DMS79 (cell line): ENCODE results near the gene MICA.
"Not testable (repeated sequence)": the region's sequence is repeated elsewhere in the genome, so short reads cannot be mapped to it uniquely, and the experiment has no call there.

Source experiments
- DNase-seq: peaks from one replicate; lab custom pipeline; 2025; lab: John Stamatoyannopoulos, UW

Gene MICA

GRCh38 chr6:31403283-31404060 is at the start of gene MICA:
MICA (plus strand) TSS chr6:31403595; CDS start chr6:31403633, 38 bp downstream.
- peak; percentile 28 for DNase-seq

- no peak for DNase-seq
Observed at GRCh38 chr6:31354158-31354863, 49.1 kb upstream of the MICA start.

- no peak for DNase-seq
Observed at GRCh38 chr6:31354864-31355582, 48.4 kb upstream of the MICA start.

GRCh38 chr6:31355583-31355948 is 47.8 kb upstream of the MICA start:
- DNase-seq, result no peak

GRCh38 chr6:31356216-31356945 is 47.0 kb upstream of the MICA start:
- DNase-seq, result no peak

GRCh38 chr6:31356946-31357466 is 46.4 kb upstream of the MICA start, which contains the start of gene HLA-B:
HLA-B (minus strand) TSS chr6:31357179; CDS start chr6:31357158, 21 bp downstream.
- DNase-seq, result peak; percentile 39

- DNase-seq, result no peak
Observed at GRCh38 chr6:31357886-31358285, 45.5 kb upstream of the MICA start.

GRCh38 chr6:31358302-31358701 is 45.1 kb upstream of the MICA start:
- DNase-seq, result no peak

GRCh38 chr6:31359581-31359980 is 43.8 kb upstream of the MICA start:
- no peak for DNase-seq

GRCh38 chr6:31362751-31363150 is 40.6 kb upstream of the MICA start:
- DNase-seq, result no peak

GRCh38 chr6:31363811-31364210 is 39.6 kb upstream of the MICA start:
- DNase-seq, result no peak

- no peak for DNase-seq
Observed at GRCh38 chr6:31365864-31366263, 37.5 kb upstream of the MICA start.

GRCh38 chr6:31366693-31367470 is 36.5 kb upstream of the MICA start:
- peak; percentile 69 for DNase-seq

GRCh38 chr6:31368461-31368860 is 34.9 kb upstream of the MICA start:
- no peak for DNase-seq

- DNase-seq, result not testable (repeated sequence)
Observed at GRCh38 chr6:31374118-31374517, 29.3 kb upstream of the MICA start.

- DNase-seq, result no peak
Observed at GRCh38 chr6:31375699-31376098, 27.7 kb upstream of the MICA start.

- DNase-seq, result no peak
Observed at GRCh38 chr6:31377029-31377428, 26.4 kb upstream of the MICA start.

- DNase-seq, result no peak
Observed at GRCh38 chr6:31378062-31378720, 25.2 kb upstream of the MICA start.

- no peak for DNase-seq
Observed at GRCh38 chr6:31378721-31379103, 24.7 kb upstream of the MICA start.

- no peak for DNase-seq
Observed at GRCh38 chr6:31379850-31380249, 23.5 kb upstream of the MICA start.

GRCh38 chr6:31381666-31382065 is 21.7 kb upstream of the MICA start:
- DNase-seq, result no peak
